GM23338 (cell line): Measurements from ENCODE around the gene WASL. TPM values are rescaled to one million over a fixed set of nuclear protein-coding genes. Genes with fewer than 3 reads are reported as not detected.

Experiments used
- ATAC-seq: fragments of 200-7000 bp; cut with Tn5 transposase; 3 replicates; pipeline ENCODE4 v1.9.1; 2020
- DNase-seq: peaks from one replicate; pipeline ENCODE4 v3.0.0-alpha.2; 2015; ENCODE audit warnings: low spot score
- H2AFZ ChIP-seq: fragments of 200-600 bp; sonication (generic); 2 replicates; pipeline ENCODE4 v1.8.0; 2016; ENCODE audit warnings: antibody characterized with exemption, mild to moderate bottlenecking, moderate library complexity
- H3F3A ChIP-seq: fragments of 200-600 bp; sonication (generic); replicated peaks from 2 replicates; pipeline ENCODE4 v1.8.0; 2017; ENCODE audit warnings: antibody characterized with exemption, mixed run types, low read depth
- H3K27ac ChIP-seq: fragments of 200-600 bp; sonication (generic); 2 replicates; pipeline ENCODE4 v1.6.1; 2016; ENCODE audit warnings: low read depth
- H3K27me3 ChIP-seq: fragments of 200-600 bp; sonication (generic); 2 replicates; pipeline ENCODE4 v1.8.0; 2016; ENCODE audit warnings: mild to moderate bottlenecking, mixed run types, moderate library complexity; ENCODE audit not compliant: insufficient read depth
- H3K36me3 ChIP-seq: fragments of 200-600 bp; sonication (generic); 2 replicates; pipeline ENCODE4 v1.8.0; 2016; ENCODE audit warnings: mild to moderate bottlenecking; ENCODE audit not compliant: insufficient read depth
- H3K4me1 ChIP-seq: fragments of 200-600 bp; sonication (generic); 2 replicates; pipeline ENCODE4 v1.8.0; 2016; ENCODE audit warnings: mild to moderate bottlenecking, moderate library complexity; ENCODE audit not compliant: insufficient read depth
- H3K4me2 ChIP-seq: fragments of 200-600 bp; sonication (generic); 2 replicates; pipeline ENCODE4 v1.7.1; 2017; ENCODE audit warnings: mixed run types
- H3K4me3 ChIP-seq: fragments of 200-600 bp; sonication (generic); 2 replicates; pipeline ENCODE4 v1.6.1; 2016; ENCODE audit warnings: mixed run types
- H3K79me2 ChIP-seq: fragments of 200-600 bp; sonication (generic); replicated peaks from 2 replicates; pipeline ENCODE4 v1.8.0; 2017; ENCODE audit warnings: mild to moderate bottlenecking; ENCODE audit not compliant: insufficient read depth
- H3K9me2 ChIP-seq: fragments of 200-600 bp; sonication (generic); 2 replicates; pipeline ENCODE4 v1.8.0; 2017; ENCODE audit not compliant: insufficient read depth
- H4K20me1 ChIP-seq: fragments of 200-600 bp; sonication (generic); replicated peaks from 2 replicates; pipeline ENCODE4 v1.8.0; 2017; ENCODE audit warnings: mild to moderate bottlenecking; ENCODE audit not compliant: insufficient read depth
- H3K27ac Mint-ChIP-seq: 2 replicates; pipeline ENCODE4 v1.8.0; 2020; ENCODE audit warnings: inconsistent platforms, mild to moderate bottlenecking, moderate library complexity, mixed read lengths
- H3K27me3 Mint-ChIP-seq: 3 replicates; pipeline ENCODE4 v1.8.0; 2022; ENCODE audit warnings: low read depth, mild to moderate bottlenecking, moderate library complexity, mixed read lengths, inconsistent platforms; ENCODE audit not compliant: insufficient read depth, poor library complexity
- H3K36me3 Mint-ChIP-seq: 3 replicates; pipeline ENCODE4 v1.8.0; 2021; ENCODE audit warnings: low read depth, mild to moderate bottlenecking, inconsistent platforms, moderate library complexity, mixed read lengths
- H3K4me1 Mint-ChIP-seq: 3 replicates; pipeline ENCODE4 v1.8.0; 2020; ENCODE audit warnings: mild to moderate bottlenecking, inconsistent platforms, mixed read lengths
- H3K4me3 Mint-ChIP-seq: 3 replicates; pipeline ENCODE4 v1.8.0; 2021; ENCODE audit warnings: moderate library complexity, mild to moderate bottlenecking, inconsistent platforms, mixed read lengths
- H3K9me3 Mint-ChIP-seq: 3 replicates; pipeline ENCODE4 v1.8.0; 2020; ENCODE audit warnings: moderate library complexity, mild to moderate bottlenecking, inconsistent platforms, mixed read lengths
- CREB1 ChIP-seq: fragments of 250-450 bp; sonication (Bioruptor Pico); IDR thresholded peaks from 2 replicates; pipeline ENCODE4 v1.5.0; 2020; ENCODE audit warnings: low read depth, mild to moderate bottlenecking, moderate library complexity
- CTCF ChIP-seq, 2 experiments: fragments of 200-600 bp in 1 of 2; sonication (generic) in 1 of 2; conservative IDR thresholded peaks; 2 replicates each; pipeline versions ENCODE4 v1.5.1 to v1.6.1; 2016 to 2017; ENCODE audit warnings: antibody characterized with exemption in 2 of 2, low read depth in 2 of 2, mild to moderate bottlenecking in 2 of 2, moderate library complexity in 1 of 2
- EZH2 ChIP-seq: fragments of 200-600 bp; sonication (generic); IDR thresholded peaks from one replicate; pipeline ENCODE4 v1.8.0; 2017; ENCODE audit warnings: antibody characterized with exemption, mild to moderate bottlenecking, low read depth; ENCODE audit not compliant: unreplicated experiment
- EZH2phosphoT487 ChIP-seq: fragments of 200-600 bp; sonication (generic); IDR thresholded peaks from one replicate; pipeline ENCODE4 v1.8.1; 2018; ENCODE audit warnings: antibody characterized with exemption; ENCODE audit not compliant: unreplicated experiment
- JUNB ChIP-seq: IDR thresholded peaks from one replicate; pipeline ENCODE4 v1.6.1; 2016; ENCODE audit warnings: antibody characterized with exemption; ENCODE audit not compliant: unreplicated experiment
- NANOG ChIP-seq: IDR thresholded peaks from 2 replicates; pipeline ENCODE4 v1.6.1; 2016; ENCODE audit warnings: antibody characterized with exemption, borderline replicate concordance
- POLR2AphosphoS5 ChIP-seq: IDR thresholded peaks from 2 replicates; pipeline ENCODE4 v1.6.1; 2016; ENCODE audit warnings: antibody characterized with exemption, low read depth
- REST ChIP-seq: IDR thresholded peaks from one replicate; pipeline ENCODE4 v1.6.1; 2018; ENCODE audit warnings: antibody characterized with exemption; ENCODE audit not compliant: unreplicated experiment
- STAT1 ChIP-seq: IDR thresholded peaks from one replicate; pipeline ENCODE4 v1.6.1; 2016; ENCODE audit warnings: antibody characterized with exemption; ENCODE audit not compliant: unreplicated experiment
- ZNF114 ChIP-seq: fragments of 250-450 bp; sonication (Bioruptor Pico); IDR thresholded peaks from 2 replicates; pipeline ENCODE4 v1.5.0; 2020; ENCODE audit warnings: mild to moderate bottlenecking, moderate library complexity
- ZNF331 ChIP-seq: fragments of 250-450 bp; sonication (Bioruptor Pico); IDR thresholded peaks from 2 replicates; pipeline ENCODE4 v1.5.0; 2020; ENCODE audit warnings: low read depth, mild to moderate bottlenecking, moderate library complexity
- polyA plus RNA-seq: library from polyadenylated mRNA; unstranded; fragments of >200 nt; fragmentation: Nextera tagmentation; extraction: Ambion mirVana; gene quantifications from 2 replicates; pipeline ENCODE4 v1.2.1, GENCODE V29; 2016
- total RNA-seq: library from RNA; depleted of rRNA; stranded (reverse); fragments of >200 nt; shearing (Covaris generic); gene quantifications from 2 replicates; pipeline ENCODE4 v1.2.3, GENCODE V29; 2014
- TF ChIP-seq, protein P1 (sequence below): IDR thresholded peaks from 2 replicates; pipeline ENCODE4 v1.6.1; 2016; ENCODE audit warnings: antibody characterized with exemption
- TF ChIP-seq, protein P2 (sequence below): fragments of 250-450 bp; sonication (Bioruptor Pico); IDR thresholded peaks from 2 replicates; pipeline ENCODE4 v1.5.0; 2020; ENCODE audit warnings: mild to moderate bottlenecking, moderate library complexity

Gene WASL
- total and polyA plus RNA-seq, 2 experiments from 2014 or later, result 36.4 to 45.3 TPM

GRCh38 chr7:123711832-123712293 lies 36.9 kb downstream of the WASL start (continued):
- TF ChIP-seq, protein P1, sequence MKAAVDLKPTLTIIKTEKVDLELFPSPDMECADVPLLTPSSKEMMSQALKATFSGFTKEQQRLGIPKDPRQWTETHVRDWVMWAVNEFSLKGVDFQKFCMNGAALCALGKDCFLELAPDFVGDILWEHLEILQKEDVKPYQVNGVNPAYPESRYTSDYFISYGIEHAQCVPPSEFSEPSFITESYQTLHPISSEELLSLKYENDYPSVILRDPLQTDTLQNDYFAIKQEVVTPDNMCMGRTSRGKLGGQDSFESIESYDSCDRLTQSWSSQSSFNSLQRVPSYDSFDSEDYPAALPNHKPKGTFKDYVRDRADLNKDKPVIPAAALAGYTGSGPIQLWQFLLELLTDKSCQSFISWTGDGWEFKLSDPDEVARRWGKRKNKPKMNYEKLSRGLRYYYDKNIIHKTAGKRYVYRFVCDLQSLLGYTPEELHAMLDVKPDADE, result no peak
- TF ChIP-seq REST, result no peak
- no peak for TF ChIP-seq EZH2phosphoT487

GRCh38 chr7:123710683-123711082 lies 38.1 kb downstream of the WASL start:
- H3K27ac ChIP-seq, result 0 out of 2 replicates have a peak overlapping the region, but pooled peaks have one; percentile 27
- H3K4me3 ChIP-seq, result no peak overlapping the region
- no peaks in the 10 kb centered on the region for H3K9me2 ChIP-seq
- peaks cover 17% of the 10 kb centered on the region for H3K36me3 ChIP-seq
- peaks cover 27% of the 10 kb centered on the region for H3K4me1 Mint-ChIP-seq
- peaks cover 20% of the 10 kb centered on the region for H3K4me1 ChIP-seq
- no peak overlapping the region for H2AFZ ChIP-seq
- peaks cover 1% of the 10 kb centered on the region for H3K27me3 Mint-ChIP-seq
- no peak overlapping the region for H3K4me2 ChIP-seq
- H3K27ac Mint-ChIP-seq, result no peak overlapping the region
- peaks cover 63% of the 10 kb centered on the region for H3K79me2 ChIP-seq
- peaks cover 20% of the 10 kb centered on the region; the same call in 2 of the 3 replicates for H3K36me3 Mint-ChIP-seq
- peaks cover 16% of the 10 kb centered on the region for H4K20me1 ChIP-seq
- ATAC-seq (no peak), DNase-seq (no peak)
- no peaks in the 10 kb centered on the region for H3K9me3 Mint-ChIP-seq
- H3K4me3 Mint-ChIP-seq, result no peak overlapping the region
- H3F3A ChIP-seq, result 0 out of 2 replicates have a peak, but pooled peaks cover 3% of the 10 kb centered on the region
- no peaks in the 10 kb centered on the region for H3K27me3 ChIP-seq
- TF ChIP-seq CREB1 (CRISPR knock-in tag) (no peak), CTCF (conservative IDR thresholded peaks at IDR 0.05; ENCODE audit: low read depth in 2 of 2) (no peak), STAT1 (no peak), NANOG (no peak), EZH2 (no peak), ZNF114 (CRISPR knock-in tag) (no peak), JUNB (no peak), ZNF331 (CRISPR knock-in tag) (no peak), POLR2AphosphoS5 (no peak)
- TF ChIP-seq, protein P2, sequence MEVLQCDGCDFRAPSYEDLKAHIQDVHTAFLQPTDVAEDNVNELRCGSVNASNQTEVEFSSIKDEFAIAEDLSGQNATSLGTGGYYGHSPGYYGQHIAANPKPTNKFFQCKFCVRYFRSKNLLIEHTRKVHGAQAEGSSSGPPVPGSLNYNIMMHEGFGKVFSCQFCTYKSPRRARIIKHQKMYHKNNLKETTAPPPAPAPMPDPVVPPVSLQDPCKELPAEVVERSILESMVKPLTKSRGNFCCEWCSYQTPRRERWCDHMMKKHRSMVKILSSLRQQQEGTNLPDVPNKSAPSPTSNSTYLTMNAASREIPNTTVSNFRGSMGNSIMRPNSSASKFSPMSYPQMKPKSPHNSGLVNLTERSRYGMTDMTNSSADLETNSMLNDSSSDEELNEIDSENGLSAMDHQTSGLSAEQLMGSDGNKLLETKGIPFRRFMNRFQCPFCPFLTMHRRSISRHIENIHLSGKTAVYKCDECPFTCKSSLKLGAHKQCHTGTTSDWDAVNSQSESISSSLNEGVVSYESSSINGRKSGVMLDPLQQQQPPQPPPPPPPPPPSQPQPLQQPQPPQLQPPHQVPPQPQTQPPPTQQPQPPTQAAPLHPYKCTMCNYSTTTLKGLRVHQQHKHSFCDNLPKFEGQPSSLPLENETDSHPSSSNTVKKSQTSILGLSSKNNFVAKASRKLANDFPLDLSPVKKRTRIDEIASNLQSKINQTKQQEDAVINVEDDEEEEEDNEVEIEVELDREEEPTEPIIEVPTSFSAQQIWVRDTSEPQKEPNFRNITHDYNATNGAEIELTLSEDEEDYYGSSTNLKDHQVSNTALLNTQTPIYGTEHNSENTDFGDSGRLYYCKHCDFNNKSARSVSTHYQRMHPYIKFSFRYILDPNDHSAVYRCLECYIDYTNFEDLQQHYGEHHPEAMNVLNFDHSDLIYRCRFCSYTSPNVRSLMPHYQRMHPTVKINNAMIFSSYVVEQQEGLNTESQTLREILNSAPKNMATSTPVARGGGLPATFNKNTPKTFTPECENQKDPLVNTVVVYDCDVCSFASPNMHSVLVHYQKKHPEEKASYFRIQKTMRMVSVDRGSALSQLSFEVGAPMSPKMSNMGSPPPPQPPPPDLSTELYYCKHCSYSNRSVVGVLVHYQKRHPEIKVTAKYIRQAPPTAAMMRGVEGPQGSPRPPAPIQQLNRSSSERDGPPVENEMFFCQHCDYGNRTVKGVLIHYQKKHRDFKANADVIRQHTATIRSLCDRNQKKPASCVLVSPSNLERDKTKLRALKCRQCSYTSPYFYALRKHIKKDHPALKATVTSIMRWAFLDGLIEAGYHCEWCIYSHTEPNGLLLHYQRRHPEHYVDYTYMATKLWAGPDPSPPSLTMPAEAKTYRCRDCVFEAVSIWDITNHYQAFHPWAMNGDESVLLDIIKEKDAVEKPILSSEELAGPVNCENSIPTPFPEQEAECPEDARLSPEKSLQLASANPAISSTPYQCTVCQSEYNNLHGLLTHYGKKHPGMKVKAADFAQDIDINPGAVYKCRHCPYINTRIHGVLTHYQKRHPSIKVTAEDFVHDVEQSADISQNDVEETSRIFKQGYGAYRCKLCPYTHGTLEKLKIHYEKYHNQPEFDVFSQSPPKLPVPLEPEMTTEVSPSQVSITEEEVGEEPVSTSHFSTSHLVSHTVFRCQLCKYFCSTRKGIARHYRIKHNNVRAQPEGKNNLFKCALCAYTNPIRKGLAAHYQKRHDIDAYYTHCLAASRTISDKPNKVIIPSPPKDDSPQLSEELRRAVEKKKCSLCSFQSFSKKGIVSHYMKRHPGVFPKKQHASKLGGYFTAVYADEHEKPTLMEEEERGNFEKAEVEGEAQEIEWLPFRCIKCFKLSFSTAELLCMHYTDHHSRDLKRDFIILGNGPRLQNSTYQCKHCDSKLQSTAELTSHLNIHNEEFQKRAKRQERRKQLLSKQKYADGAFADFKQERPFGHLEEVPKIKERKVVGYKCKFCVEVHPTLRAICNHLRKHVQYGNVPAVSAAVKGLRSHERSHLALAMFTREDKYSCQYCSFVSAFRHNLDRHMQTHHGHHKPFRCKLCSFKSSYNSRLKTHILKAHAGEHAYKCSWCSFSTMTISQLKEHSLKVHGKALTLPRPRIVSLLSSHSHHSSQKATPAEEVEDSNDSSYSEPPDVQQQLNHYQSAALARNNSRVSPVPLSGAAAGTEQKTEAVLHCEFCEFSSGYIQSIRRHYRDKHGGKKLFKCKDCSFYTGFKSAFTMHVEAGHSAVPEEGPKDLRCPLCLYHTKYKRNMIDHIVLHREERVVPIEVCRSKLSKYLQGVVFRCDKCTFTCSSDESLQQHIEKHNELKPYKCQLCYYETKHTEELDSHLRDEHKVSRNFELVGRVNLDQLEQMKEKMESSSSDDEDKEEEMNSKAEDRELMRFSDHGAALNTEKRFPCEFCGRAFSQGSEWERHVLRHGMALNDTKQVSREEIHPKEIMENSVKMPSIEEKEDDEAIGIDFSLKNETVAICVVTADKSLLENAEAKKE, result no peak
